Measurements from ENCODE around the gene ABCA7. TPM values are rescaled to one million over a fixed set of nuclear protein-coding genes. Genes with fewer than 3 reads are reported as not detected.

The ABCA7 gene
- total and polyA plus RNA-seq, 2 of the 13 experiments (the other 11 are each of a cell fraction or from before 2014, with no cell fraction given): 4.4 to 32.4 TPM

DNA sequence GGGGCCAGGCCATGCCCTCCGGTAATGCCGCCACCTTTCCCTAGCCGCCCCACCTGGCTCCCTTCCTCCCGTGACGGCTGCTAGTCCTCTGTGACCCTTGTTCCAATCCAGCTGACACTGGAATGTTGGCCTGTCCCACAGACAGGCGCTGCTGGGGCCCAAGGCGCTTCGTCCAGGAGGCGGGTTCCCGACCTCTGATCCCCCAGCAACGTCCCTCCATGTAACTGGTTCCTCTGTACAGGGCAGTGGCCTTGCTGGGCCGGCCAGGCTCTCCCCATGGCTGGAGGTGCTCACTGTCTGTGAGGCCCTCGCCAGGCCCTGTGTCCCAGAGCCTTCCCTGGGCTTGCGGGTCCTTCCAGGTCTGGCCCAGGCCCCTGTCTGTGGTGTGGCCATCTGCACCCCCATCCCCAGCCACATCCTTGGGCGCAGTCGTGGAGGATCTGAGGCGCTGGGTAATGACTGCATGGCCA, 46.5 kb upstream of the ABCA7 start (continued):
- TF ChIP-seq, protein P1, sequence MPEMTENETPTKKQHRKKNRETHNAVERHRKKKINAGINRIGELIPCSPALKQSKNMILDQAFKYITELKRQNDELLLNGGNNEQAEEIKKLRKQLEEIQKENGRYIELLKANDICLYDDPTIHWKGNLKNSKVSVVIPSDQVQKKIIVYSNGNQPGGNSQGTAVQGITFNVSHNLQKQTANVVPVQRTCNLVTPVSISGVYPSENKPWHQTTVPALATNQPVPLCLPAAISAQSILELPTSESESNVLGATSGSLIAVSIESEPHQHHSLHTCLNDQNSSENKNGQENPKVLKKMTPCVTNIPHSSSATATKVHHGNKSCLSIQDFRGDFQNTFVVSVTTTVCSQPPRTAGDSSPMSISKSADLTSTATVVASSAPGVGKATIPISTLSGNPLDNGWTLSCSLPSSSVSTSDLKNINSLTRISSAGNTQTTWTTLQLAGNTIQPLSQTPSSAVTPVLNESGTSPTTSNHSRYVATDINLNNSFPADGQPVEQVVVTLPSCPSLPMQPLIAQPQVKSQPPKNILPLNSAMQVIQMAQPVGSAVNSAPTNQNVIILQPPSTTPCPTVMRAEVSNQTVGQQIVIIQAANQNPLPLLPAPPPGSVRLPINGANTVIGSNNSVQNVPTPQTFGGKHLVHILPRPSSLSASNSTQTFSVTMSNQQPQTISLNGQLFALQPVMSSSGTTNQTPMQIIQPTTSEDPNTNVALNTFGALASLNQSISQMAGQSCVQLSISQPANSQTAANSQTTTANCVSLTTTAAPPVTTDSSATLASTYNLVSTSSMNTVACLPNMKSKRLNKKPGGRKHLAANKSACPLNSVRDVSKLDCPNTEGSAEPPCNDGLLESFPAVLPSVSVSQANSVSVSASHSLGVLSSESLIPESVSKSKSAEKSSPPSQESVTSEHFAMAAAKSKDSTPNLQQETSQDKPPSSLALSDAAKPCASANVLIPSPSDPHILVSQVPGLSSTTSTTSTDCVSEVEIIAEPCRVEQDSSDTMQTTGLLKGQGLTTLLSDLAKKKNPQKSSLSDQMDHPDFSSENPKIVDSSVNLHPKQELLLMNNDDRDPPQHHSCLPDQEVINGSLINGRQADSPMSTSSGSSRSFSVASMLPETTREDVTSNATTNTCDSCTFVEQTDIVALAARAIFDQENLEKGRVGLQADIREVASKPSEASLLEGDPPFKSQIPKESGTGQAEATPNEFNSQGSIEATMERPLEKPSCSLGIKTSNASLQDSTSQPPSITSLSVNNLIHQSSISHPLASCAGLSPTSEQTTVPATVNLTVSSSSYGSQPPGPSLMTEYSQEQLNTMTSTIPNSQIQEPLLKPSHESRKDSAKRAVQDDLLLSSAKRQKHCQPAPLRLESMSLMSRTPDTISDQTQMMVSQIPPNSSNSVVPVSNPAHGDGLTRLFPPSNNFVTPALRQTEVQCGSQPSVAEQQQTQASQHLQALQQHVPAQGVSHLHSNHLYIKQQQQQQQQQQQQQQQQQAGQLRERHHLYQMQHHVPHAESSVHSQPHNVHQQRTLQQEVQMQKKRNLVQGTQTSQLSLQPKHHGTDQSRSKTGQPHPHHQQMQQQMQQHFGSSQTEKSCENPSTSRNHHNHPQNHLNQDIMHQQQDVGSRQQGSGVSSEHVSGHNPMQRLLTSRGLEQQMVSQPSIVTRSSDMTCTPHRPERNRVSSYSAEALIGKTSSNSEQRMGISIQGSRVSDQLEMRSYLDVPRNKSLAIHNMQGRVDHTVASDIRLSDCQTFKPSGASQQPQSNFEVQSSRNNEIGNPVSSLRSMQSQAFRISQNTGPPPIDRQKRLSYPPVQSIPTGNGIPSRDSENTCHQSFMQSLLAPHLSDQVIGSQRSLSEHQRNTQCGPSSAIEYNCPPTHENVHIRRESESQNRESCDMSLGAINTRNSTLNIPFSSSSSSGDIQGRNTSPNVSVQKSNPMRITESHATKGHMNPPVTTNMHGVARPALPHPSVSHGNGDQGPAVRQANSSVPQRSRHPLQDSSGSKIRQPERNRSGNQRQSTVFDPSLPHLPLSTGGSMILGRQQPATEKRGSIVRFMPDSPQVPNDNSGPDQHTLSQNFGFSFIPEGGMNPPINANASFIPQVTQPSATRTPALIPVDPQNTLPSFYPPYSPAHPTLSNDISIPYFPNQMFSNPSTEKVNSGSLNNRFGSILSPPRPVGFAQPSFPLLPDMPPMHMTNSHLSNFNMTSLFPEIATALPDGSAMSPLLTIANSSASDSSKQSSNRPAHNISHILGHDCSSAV (CRISPR knock-in tag; IDR thresholded peaks at IDR 0.05; ENCODE audit: borderline replicate concordance): no peak
- TF ChIP-seq ZNF569 (CRISPR knock-in tag; IDR thresholded peaks at IDR 0.05; ENCODE audit: borderline replicate concordance): peak; percentile 15; the same call in 1 of the 2 replicates
- TF ChIP-seq RFX1 (IDR thresholded peaks at IDR 0.05): peak; percentile 5; the same call in 1 of the 2 replicates
- TF ChIP-seq, protein P2, sequence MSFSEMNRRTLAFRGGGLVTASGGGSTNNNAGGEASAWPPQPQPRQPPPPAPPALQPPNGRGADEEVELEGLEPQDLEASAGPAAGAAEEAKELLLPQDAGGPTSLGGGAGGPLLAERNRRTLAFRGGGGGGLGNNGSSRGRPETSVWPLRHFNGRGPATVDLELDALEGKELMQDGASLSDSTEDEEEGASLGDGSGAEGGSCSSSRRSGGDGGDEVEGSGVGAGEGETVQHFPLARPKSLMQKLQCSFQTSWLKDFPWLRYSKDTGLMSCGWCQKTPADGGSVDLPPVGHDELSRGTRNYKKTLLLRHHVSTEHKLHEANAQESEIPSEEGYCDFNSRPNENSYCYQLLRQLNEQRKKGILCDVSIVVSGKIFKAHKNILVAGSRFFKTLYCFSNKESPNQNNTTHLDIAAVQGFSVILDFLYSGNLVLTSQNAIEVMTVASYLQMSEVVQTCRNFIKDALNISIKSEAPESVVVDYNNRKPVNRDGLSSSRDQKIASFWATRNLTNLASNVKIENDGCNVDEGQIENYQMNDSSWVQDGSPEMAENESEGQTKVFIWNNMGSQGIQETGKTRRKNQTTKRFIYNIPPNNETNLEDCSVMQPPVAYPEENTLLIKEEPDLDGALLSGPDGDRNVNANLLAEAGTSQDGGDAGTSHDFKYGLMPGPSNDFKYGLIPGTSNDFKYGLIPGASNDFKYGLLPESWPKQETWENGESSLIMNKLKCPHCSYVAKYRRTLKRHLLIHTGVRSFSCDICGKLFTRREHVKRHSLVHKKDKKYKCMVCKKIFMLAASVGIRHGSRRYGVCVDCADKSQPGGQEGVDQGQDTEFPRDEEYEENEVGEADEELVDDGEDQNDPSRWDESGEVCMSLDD (CRISPR knock-in tag; IDR thresholded peaks at IDR 0.05; ENCODE audit: borderline replicate concordance): no peak
- peak; percentile 61; the same call in 1 of the 2 replicates for TF ChIP-seq ZNF292 (CRISPR knock-in tag; IDR thresholded peaks at IDR 0.05; ENCODE audit: borderline replicate concordance, low read depth)
- TF ChIP-seq TAF1 (CRISPR knock-in tag; IDR thresholded peaks at IDR 0.05): 0 out of 2 replicates have a peak, but pooled peaks have one; percentile 39
- no peak for TF ChIP-seq RFX3 (CRISPR knock-in tag; IDR thresholded peaks at IDR 0.05)
- TF ChIP-seq, protein P3, sequence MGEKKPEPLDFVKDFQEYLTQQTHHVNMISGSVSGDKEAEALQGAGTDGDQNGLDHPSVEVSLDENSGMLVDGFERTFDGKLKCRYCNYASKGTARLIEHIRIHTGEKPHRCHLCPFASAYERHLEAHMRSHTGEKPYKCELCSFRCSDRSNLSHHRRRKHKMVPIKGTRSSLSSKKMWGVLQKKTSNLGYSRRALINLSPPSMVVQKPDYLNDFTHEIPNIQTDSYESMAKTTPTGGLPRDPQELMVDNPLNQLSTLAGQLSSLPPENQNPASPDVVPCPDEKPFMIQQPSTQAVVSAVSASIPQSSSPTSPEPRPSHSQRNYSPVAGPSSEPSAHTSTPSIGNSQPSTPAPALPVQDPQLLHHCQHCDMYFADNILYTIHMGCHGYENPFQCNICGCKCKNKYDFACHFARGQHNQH (CRISPR knock-in tag; IDR thresholded peaks at IDR 0.05): 0 out of 2 replicates have a peak, but pooled peaks have one; percentile 30
- TF ChIP-seq, protein P4, sequence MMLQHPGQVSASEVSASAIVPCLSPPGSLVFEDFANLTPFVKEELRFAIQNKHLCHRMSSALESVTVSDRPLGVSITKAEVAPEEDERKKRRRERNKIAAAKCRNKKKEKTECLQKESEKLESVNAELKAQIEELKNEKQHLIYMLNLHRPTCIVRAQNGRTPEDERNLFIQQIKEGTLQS (CRISPR knock-in tag; IDR thresholded peaks at IDR 0.05): no peak
- TF ChIP-seq AGO1 (IDR thresholded peaks at IDR 0.05; ENCODE audit: low read depth, low read length, poor library complexity, severe bottlenecking): no peak
- TF ChIP-seq, protein P5, sequence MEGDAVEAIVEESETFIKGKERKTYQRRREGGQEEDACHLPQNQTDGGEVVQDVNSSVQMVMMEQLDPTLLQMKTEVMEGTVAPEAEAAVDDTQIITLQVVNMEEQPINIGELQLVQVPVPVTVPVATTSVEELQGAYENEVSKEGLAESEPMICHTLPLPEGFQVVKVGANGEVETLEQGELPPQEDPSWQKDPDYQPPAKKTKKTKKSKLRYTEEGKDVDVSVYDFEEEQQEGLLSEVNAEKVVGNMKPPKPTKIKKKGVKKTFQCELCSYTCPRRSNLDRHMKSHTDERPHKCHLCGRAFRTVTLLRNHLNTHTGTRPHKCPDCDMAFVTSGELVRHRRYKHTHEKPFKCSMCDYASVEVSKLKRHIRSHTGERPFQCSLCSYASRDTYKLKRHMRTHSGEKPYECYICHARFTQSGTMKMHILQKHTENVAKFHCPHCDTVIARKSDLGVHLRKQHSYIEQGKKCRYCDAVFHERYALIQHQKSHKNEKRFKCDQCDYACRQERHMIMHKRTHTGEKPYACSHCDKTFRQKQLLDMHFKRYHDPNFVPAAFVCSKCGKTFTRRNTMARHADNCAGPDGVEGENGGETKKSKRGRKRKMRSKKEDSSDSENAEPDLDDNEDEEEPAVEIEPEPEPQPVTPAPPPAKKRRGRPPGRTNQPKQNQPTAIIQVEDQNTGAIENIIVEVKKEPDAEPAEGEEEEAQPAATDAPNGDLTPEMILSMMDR (CRISPR knock-in tag; IDR thresholded peaks at IDR 0.05): peak; percentile 35; the same call in 1 of the 2 replicates
- TF ChIP-seq, protein P6, sequence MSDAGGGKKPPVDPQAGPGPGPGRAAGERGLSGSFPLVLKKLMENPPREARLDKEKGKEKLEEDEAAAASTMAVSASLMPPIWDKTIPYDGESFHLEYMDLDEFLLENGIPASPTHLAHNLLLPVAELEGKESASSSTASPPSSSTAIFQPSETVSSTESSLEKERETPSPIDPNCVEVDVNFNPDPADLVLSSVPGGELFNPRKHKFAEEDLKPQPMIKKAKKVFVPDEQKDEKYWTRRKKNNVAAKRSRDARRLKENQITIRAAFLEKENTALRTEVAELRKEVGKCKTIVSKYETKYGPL (CRISPR knock-in tag; IDR thresholded peaks at IDR 0.05): no peak
- TF ChIP-seq MED8 (CRISPR knock-in tag; IDR thresholded peaks at IDR 0.05; ENCODE audit: insufficient replicate concordance): no peak
- no peak for TF ChIP-seq MED13 (CRISPR knock-in tag; IDR thresholded peaks at IDR 0.05)

Measured in HepG2 (cell line).